Measurements from ENCODE around the gene LDLRAD4.
"Not testable (repeated sequence)": the region's sequence is repeated elsewhere in the genome, so short reads cannot be mapped to it uniquely, and the experiment has no call there.

Gene LDLRAD4

GRCh38 chr18:13454363-13455150 is 236.0 kb downstream of the LDLRAD4 start:
- no peak for DNase-seq

DNA sequence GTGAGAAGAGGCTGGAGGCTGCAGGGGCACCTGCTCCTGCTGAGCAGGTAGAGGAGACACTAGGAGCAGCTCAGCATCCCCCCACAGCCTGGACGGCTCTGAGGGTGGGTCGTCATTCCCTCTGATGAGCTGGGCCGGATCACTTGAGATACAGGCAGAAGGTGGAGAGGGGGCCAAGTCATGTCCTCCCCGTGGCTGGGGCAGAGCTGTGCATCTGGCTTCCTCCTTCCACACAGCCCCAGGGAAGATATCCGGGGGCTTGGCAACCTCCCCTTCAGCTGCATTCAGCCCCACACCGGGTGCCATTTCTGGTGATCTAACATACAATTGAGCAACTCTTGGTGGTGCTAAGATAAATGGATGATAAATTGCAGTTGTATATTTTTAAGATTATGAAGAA is 236.9 kb downstream of the LDLRAD4 start:
- no peak for DNase-seq

DNA sequence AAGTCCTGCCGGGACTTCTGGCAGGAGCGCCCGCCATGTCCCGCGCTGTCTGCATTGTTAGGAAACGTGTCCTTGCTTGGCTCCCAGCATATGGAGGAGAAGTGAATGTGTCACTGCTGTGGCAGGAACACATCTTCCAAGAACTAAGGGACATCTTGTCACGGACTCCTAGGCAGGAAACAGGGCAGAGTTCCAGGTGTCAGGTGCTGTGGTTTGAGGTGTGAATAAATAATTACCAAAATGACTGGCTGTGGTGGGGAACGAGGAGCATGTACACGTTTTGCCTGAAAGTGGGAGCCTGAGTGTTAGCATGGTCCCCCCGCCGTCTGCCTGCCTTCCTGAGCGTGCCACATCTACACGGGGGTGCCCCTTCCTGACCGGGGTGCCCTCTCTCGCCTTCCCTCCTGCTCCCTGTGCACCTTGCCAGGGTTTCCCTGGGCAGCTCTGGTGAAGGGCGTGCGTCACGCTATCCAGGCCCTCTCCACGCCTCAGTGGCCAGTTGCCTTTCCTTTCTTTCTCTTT is 237.5 kb downstream of the LDLRAD4 start:
- DNase-seq, result peak; percentile 38 to 54

- no peak for DNase-seq
These were observed 238.2 kb downstream of the LDLRAD4 start for GRCh38 chr18:13456736-13457271.

DNA sequence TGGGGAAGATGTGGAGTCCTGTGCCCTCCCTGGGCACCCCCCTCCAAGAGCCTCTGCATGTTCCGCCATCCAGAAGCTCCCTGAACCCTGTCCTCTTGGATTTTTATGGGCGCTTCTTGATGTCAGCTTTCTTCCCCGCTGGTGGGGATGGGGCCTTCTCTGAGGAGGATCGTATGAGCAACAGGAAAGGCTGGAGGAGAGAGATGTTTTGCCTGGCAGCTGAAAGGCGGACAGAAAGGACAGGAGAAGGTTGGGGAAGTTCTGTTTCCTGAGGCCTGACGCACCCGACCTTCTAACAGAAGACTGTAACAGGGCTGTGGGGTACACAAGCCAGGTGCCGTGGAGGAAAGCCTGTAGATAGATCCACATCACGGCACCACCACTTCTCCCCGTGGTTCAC is 238.8 kb downstream of the LDLRAD4 start:
- no peak for DNase-seq

DNA sequence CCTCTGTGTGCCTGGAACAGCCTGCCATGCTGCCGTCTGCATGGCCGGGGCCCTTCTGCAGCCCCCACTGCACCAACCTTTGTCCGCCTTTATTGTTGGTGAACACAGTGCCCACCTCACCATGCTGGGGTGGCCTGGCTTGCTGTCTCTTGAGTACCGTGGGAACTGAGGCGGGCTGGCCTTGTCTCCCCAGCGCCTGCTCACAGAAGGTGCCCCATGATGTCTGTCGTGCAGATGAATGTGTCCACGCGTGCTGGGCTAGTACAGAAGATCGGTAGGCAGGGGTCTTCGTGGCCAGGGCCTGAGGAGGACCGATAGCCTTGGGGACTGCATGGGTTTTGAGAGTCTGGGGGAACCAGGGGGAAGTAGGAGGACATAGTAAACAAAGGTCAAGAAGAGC is 242.4 kb downstream of the LDLRAD4 start:
- DNase-seq, result no peak

GRCh38 chr18:13461469-13461868 is 242.9 kb downstream of the LDLRAD4 start:
- DNase-seq, result no peak

DNA sequence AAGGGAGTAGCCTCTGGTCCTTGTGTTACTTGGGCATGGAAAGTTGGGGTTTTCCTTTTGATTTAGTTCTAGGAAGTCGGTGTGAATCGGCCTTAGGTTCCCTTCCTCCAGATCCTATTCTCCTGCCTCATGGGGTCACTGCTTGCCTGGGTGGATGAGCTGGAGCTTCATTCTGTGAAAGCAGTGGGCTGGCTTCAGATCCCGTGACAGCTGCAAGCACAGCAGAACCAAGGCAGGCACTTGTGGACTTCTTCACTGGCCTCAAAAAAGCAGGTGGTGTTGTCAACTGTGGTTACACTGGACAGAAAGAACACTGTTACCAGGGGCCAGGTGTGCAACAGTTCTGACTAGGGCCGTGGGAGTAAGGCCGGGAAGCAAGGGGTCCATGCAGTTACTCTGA is 243.4 kb downstream of the LDLRAD4 start:
- no peak for DNase-seq

GRCh38 chr18:13462686-13463085 is 244.1 kb downstream of the LDLRAD4 start:
- no peak for DNase-seq

- DNase-seq, result peak; percentile 22 to 30
These were observed 245.1 kb downstream of the LDLRAD4 start for GRCh38 chr18:13463526-13464210.

DNA sequence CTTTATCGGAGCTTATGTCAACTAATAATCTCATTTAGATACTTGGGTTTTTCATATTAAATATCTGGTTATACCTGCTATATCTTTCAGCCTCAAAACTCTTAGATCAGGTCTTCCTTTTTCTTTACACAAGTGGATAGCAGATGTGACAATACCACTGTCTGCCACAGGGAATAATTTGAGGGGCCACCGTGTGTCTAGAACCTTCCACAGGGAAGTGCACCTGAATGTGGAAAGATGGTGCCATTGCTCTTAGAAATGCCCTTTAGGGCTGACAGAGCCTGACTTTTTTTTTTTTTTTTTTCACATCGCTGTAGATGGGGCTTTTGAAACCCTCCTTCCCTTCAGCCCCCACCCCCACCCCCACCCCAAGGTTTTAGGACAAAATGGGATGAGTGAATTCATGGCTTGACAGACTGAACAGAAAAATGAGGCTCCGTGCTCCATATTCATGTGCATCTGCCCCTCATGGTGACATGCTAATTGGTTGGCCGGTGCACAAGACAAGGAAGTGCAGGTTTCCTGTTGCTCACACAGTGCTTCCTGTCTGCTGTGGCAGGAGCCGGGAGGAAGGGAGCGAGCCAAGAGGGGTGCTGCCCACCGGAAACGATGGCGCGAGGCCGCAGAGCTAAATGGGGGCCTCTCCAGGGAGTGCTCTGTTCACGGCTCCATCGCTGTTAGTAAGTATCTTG is 246.0 kb downstream of the LDLRAD4 start:
- peak; percentile 68 to 74 for DNase-seq

DNA sequence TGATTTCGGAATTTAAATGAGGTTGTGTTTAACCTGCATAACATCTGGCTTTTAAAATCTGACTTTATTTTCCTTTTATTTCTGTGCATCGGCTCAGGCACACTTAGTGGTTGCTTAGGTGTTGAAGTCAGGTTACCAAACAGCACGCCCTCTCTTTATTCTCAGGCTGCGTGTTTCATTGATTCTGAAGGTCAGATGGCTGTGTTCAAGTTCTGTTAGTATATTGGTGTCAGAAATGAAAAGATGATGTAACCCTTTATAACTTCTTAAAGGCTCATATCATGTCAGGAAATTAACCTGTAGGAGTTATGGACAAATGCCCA is 246.5 kb downstream of the LDLRAD4 start:
- DNase-seq, result no peak

DNA sequence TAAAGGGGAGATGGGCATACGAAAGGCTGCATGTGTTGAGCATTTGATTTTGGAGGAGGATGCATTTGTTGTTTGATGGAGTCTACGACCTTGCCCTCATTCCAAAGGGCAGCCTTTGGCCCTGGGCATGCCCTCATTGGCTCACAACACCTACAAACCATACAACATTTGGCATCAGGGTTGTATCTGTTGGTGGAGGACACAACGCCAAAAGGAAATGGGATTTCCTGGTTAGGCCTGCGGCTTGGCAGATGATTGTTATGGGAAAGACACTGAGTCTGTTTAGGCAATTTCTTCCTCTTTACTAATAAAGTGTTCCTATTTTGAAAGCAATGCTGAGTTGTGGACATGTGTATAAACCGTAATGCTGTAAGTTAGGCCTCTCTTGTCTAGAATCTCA is 246.9 kb downstream of the LDLRAD4 start:
- no peak for DNase-seq

DNA sequence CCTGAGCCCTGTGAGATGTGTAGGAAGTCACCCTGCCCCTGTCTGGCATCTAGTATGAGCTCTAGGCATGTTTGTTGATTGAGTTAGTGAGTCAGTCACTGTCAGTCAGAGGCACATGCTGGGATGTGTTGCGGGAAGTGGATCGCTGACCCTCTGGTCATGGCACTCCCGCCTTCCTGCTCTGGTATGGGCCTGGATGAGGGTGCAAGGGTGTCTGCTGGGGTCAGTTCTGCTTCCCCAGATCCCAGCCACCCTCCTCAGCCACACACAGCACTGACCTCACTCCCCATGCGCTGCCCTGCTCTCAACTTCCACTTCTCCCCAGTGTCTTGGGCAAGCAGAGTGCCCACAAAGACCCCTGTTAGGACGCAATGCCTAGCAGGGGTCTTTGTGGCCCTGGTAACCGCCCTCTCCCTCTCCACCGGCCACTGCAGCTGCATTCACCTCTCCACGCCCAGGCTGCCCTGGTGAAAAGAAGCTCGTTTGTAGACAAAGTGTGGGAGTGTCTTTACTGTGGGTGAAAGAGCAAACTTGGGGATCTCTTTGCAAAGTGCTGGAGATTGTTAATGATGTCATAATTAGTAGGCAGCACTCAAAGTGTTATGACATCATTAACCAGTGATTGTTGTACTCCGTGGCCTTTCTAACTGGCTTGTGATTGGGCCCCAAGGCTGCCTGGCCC is 252.1 kb downstream of the LDLRAD4 start:
- no peak for DNase-seq

- no peak for DNase-seq
These were observed 252.8 kb downstream of the LDLRAD4 start for GRCh38 chr18:13471198-13471845.

GRCh38 chr18:13471971-13472628 is 253.5 kb downstream of the LDLRAD4 start:
- no peak for DNase-seq

GRCh38 chr18:13473751-13474150 is 255.2 kb downstream of the LDLRAD4 start:
- no peak for DNase-seq

GRCh38 chr18:13474336-13474735 is 255.8 kb downstream of the LDLRAD4 start:
- DNase-seq, result no peak

- no peak for DNase-seq
These were observed 256.5 kb downstream of the LDLRAD4 start for GRCh38 chr18:13474907-13475545.

DNA sequence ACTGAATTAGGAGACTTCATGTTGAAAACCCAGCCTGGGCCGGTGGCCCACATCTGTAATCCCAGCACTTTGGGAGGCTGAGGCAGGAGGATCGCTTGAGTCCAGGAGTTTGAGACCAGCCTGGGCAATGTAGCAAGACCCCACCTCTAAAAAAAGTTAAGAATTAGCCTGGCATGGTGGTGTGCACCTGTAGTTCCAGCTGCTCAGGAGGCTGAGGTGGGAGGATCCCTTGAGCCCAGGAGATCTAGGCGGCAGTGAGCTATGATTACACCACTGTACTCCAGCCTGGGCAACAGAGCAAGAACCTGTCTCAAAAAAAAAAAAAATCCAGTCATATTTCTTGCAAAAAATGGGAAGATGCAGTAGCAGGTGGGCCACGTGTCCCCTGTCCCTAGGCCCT is 257.8 kb downstream of the LDLRAD4 start:
- DNase-seq, result not testable (repeated sequence)

GRCh38 chr18:13477147-13477683 is 258.7 kb downstream of the LDLRAD4 start:
- DNase-seq, result no peak
